ENCODE data around the gene RSL1D1. TPM values are rescaled to one million over a fixed set of nuclear protein-coding genes. Genes with fewer than 3 reads are reported as not detected.
A peak's percentile ranks its signal among the peaks of the same experiment; 100 is the strongest.

Gene RSL1D1
- 100 to 1,000 TPM; 206 to 264 (median 228) TPM for polyA plus RNA-seq (ENCODE audit: insufficient read length in 4 of 4)

DNA sequence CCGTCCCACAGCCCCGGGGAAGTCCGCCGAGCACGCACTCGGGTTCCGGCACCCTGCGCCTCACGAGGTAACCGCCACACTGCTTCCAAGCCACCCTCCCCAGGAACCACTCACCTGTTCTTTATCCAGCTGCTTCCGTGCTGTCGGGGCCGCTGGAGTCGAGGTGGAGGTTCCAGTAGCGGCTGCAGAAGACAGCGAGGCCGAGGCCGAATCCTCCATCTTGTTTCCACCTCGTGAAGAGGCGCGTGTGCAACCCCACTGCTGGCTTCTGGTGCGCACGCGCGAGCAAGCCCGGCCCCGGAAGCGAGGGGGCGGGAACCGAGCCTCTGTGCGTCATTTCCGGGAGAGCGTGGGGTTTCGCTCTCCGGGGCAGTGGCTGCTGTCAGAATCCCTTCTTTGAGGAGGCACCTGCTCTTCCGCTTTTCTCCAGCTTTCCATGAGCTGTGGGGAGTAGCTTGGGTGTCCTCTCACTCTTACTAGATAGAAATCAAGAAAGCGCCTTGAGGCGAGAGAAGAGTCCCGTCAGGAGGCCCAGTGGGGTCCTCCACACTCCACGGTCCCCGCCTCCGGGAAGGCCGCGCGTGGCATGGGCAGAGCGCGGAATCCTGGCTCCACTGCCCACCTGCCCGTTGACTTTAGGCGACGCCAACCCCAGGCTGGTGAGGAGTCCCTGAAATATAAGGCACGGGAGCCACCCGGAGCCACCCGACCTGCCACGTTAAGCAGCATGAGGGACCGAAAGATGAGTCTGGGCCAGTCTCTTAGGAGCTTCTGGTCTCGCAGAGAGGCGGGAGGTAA is at the start of gene RSL1D1:
TSS of gene RSL1D1 (minus strand) at position 249 of the 798 bp plus-strand sequence. CDS start at position 219, 30 bp downstream.
- peak; percentile 87 to 90 (median 90) for DNase-seq (ENCODE audit: low read depth in 4 of 4, low spot score in 2 of 4)

DNA sequence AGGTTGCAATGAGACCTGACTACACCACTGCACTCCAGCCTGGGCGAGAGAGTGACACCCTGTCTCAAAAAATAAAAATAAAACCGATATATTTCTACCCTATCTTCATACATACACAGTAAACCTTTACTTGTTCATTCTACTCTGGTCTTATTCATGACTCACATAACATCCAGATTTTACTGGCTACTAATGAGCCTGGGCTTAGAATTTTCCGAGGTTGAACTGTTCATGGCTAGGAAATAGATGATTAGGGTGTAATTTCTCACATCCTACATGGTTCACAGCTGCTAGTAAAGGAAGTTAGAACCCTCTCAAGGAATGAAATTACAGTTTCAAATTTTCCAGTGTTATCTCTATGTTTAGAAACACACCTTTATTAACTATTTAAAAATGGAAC is 49.7 kb upstream of the RSL1D1 start:
- no peak for DNase-seq (ENCODE audit: low read depth in 4 of 4, low spot score in 2 of 4)

DNA sequence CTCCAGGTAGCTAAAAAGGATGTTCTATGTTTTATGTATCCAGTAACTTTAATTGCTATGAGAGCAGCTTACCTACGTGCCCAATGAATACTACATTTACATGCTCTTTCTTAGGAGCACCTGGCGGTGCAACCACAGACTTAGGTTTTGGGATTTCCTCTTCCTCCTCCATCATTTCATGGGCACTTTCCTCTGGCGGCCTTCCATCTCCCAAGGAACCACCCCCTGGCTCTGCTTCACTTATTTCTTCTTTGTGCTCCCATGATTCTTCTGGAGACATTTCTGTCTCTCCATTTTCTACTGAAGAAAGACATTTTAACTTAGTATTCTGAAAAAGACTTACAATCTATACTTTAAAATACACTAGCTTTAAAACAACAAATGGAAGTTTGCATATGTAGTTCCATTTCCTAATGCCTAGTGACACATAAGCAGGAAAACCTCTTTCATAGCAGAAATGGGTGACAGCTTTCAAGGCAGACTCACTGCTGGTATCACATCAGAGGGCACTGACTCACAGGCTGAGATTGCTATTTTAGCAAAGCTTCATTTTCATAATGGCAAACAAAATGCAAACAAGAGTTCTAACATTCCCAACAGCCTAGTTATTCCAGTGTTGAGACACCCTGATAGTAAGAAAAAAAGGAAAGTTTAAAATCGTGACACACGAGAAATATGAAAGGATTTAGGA is 45.3 kb upstream of the RSL1D1 start:
- no peak for DNase-seq (ENCODE audit: low read depth in 4 of 4, low spot score in 2 of 4)

DNA sequence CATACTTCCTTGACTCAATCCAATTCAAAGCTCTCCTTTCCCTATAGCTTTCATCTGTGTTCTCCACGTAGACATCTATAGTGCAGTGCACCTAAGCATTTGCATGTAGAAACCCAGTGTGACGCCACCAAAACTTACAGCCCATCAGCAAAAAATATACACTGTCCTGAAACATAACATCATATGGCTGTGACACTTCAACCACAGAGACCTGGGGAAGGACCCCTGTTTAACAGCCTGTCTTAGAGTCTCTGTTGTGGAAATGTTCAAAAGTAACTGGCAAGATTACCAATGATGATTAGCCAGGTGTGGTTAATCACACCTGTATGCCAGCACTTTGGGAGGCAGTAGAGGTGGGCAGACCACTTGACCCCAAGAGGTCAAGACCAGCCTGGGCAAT is 42.2 kb upstream of the RSL1D1 start:
- DNase-seq (ENCODE audit: low read depth in 4 of 4, low spot score in 2 of 4) = no peak

GRCh38 chr16:11892761-11893160 is 41.4 kb upstream of the RSL1D1 start:
- DNase-seq (ENCODE audit: low read depth in 4 of 4, low spot score in 2 of 4) = no peak

GRCh38 chr16:11890231-11890965 is 39.1 kb upstream of the RSL1D1 start:
- DNase-seq (ENCODE audit: low read depth in 4 of 4, low spot score in 2 of 4) = no peak

GRCh38 chr16:11886881-11887280 is 35.5 kb upstream of the RSL1D1 start:
- DNase-seq (ENCODE audit: low read depth in 4 of 4, low spot score in 2 of 4) = no peak

DNA sequence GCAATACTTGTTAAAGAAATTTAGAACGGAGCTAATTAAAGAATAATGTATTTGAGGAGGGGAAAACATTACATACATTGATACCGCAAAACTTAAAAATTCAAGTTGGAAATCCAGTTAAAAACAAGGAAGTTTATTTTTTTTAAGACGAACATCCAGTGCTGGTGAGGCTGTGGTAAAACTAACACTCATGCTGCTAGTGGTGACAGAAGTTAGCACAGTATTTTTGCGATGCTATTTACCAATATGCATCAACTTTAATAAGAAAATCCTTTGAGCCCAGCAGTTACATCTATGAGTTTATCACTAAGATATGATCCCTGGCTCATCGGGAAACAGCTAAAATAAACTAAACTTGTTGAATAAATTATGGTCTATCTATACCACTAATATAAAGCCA is 32.7 kb upstream of the RSL1D1 start:
- no peak for DNase-seq (ENCODE audit: low read depth in 4 of 4, low spot score in 2 of 4)

- no peak for DNase-seq (ENCODE audit: low read depth in 4 of 4, low spot score in 2 of 4)
These were observed 28.7 kb upstream of the RSL1D1 start for GRCh38 chr16:11880007-11880406.

DNA sequence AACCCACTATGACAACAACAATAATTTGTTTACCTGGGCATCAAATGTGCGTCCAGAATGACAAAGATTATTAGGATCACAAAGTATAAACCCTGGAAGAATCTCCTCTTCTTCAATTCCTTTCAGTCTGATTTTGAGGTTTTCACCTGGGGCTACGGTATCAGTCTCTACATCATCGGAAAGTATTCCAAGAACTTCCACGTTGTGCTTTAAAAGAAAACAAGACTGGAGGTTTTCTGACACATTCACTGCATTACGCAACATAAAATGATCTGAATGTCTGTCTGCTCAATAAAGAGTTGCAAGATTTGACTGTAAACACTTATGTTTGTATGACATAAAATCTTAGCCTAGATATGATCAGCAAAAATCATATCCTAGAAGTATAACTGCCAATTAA is 26.0 kb upstream of the RSL1D1 start:
- no peak for DNase-seq (ENCODE audit: low read depth in 4 of 4, low spot score in 2 of 4)

DNA sequence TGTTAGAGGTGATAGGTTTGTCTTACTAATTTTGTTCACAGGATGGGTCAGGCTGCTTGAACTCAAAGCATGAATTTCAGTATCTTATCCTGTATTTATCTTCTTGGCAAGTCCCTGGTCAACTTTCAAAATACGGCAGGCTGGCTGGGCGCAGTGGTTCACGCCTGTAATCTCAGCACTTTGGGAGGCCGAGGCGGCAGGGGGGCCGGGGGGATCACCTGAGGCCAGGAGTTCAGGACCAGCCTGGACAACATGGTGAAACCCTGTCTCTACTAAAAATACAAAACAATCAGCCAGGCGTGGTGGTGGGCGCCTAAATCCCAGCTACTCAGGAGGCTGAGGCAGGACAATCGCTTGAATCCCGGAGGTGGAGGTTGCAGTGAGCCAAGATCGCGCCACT is 25.0 kb upstream of the RSL1D1 start:
- DNase-seq (ENCODE audit: low read depth in 4 of 4, low spot score in 2 of 4) = no peak

DNA sequence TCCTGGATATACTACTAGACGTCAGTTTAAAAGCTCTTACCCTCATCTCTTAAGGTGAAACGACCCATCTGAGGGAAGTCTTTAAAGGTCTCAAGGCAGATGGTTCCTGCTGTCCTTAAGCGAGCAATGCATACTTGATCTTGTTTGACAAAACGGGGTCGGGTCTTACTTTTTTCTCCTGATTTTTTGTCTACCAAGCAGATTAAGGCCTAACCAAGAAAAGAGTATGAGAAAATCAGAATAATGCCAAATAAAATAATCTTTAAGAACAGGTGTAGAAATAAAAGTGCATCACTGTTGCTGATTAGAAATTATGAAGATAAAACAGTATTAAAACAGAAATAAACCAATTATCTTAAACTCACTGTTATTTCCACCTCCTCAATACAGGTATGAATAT is 24.4 kb upstream of the RSL1D1 start:
- no peak for DNase-seq (ENCODE audit: low read depth in 4 of 4, low spot score in 2 of 4)

GRCh38 chr16:11871193-11871592 is 19.9 kb upstream of the RSL1D1 start:
- DNase-seq (ENCODE audit: low read depth in 4 of 4, low spot score in 2 of 4) = no peak

DNA sequence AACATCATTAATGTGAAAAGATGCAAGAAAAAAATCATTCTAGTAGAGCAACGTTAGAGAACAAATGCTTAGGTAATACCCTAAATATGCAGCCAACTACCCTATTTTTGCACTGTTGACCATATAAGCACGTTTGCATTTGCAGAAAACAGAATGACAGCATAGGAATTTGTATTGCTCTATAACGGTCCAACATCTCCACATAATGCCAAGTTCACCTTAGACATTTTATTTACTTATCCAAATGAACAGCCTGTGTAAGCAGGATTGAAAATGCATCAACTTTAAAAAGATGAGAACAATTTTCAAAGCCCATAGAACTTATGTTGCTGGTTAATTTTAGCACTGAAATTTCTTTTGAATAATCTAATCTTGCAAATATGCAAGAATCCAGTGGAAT is 19.1 kb upstream of the RSL1D1 start:
- DNase-seq (ENCODE audit: low read depth in 4 of 4, low spot score in 2 of 4) = no peak

DNA sequence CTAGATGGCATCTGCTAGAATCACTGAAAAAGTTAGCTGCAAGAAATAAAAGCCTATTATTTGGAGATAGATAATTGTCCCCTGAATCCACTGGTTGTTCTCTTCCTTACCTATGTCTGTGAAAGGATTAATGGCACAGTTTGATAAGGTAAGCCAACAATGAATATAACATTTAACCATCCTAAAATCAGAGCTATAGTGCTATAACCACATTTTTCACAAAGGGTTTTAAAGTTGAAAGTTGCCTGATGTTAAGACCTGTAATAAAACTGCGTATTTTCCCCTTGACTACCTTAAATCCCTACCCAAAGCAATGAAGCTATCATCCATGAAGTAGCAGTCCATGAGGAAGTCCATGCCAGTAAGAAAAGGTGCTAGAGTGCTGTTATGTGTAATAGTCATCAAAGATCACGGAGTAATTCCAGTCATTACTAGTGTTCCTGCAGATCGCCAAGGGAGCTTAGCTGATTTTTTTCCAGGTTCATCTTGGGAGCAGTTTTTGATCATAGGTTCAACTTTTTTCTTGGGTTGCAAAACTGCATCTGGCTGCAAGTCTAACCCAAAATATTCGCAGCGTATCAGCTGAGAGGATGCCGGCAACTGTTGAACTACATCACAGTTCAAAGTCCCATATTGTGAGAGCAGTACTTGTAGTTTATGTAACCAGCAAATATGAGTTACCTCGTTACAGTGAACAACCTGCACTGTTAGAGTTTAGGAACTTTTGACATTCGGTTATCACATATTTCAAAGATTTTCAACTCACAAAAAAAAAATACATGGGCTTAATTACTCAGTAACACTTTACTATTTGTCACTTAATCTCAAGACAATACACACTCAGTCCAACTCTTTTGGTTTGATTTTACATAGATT is 18.2 kb upstream of the RSL1D1 start:
- DNase-seq (ENCODE audit: low read depth in 4 of 4, low spot score in 2 of 4) = no peak

- DNase-seq (ENCODE audit: low read depth in 4 of 4, low spot score in 2 of 4) = no peak
These were observed 17.2 kb upstream of the RSL1D1 start for GRCh38 chr16:11868412-11868980.

GRCh38 chr16:11862489-11862888 is 11.1 kb upstream of the RSL1D1 start:
- DNase-seq (ENCODE audit: low read depth in 4 of 4, low spot score in 2 of 4) = no peak

- no peak for DNase-seq (ENCODE audit: low read depth in 4 of 4, low spot score in 2 of 4)
These were observed 5.8 kb upstream of the RSL1D1 start for GRCh38 chr16:11857161-11857560.

- no peak for DNase-seq (ENCODE audit: low read depth in 4 of 4, low spot score in 2 of 4)
These were observed 909 bp upstream of the RSL1D1 start for GRCh38 chr16:11852092-11852809.

Data from left renal cortex interstitium (tissue), 4 donors.